Measurements from ENCODE around the gene MMP21. TPM values are rescaled to one million over a fixed set of nuclear protein-coding genes. Genes with fewer than 3 reads are reported as not detected.

The MMP21 gene
- total and polyA plus RNA-seq, 3 donors from 2014 or later: 0.31 to 0.43 TPM; not detected in 1

GRCh38 chr10:125762692-125763648 is 12.7 kb downstream of the MMP21 start:
- H3K36me3 ChIP-seq (ENCODE audit: low read depth, missing control alignments): no peaks in the 10 kb centered on the region
- H3K27ac ChIP-seq: no peak overlapping the region
- no peaks in the 10 kb centered on the region for H3K27me3 ChIP-seq
- no peaks in the 10 kb centered on the region for H3K9me3 ChIP-seq
- TF ChIP-seq CTCF (IDR thresholded peaks at IDR 0.05): no peak
- no peak for TF ChIP-seq POLR2A (IDR thresholded peaks at IDR 0.05)
- no peaks in the 10 kb centered on the region for H3K4me1 ChIP-seq
- intact Hi-C loops (cut with DNase I; ENCODE audit: low total_unique reads): no loop called here
- no peak overlapping the region for H3K4me3 ChIP-seq
- no peak for DNase-seq
- 90 to 93% methylated on average over 24 of the region's 24 CpGs for WGBS, 2 donors

- TF ChIP-seq POLR2A (IDR thresholded peaks at IDR 0.05): no peak
- no peak for TF ChIP-seq CTCF (IDR thresholded peaks at IDR 0.05)
- H3K27me3 ChIP-seq: no peaks in the 10 kb centered on the region
- no peaks in the 10 kb centered on the region for H3K36me3 ChIP-seq (ENCODE audit: low read depth, missing control alignments)
- no peaks in the 10 kb centered on the region for H3K4me1 ChIP-seq
- no peak for DNase-seq
- WGBS, 2 donors: 39 to 52% methylated on average over 1 of the region's 1 CpG
- H3K27ac ChIP-seq: no peak overlapping the region
- no peaks in the 10 kb centered on the region for H3K9me3 ChIP-seq
- no peak overlapping the region for H3K4me3 ChIP-seq
- intact Hi-C loops (cut with DNase I; ENCODE audit: low total_unique reads): no loop called here
Measured at GRCh38 chr10:125761961-125762360, 13.7 kb downstream of the MMP21 start.

GRCh38 chr10:125757742-125758141 is 17.9 kb downstream of the MMP21 start:
- Histone ChIP-seq H3K27me3 (no peaks in the 10 kb centered on the region), H3K27ac (no peak overlapping the region), H3K4me3 (no peak overlapping the region), H3K4me1 (no peaks in the 10 kb centered on the region), H3K9me3 (no peaks in the 10 kb centered on the region), H3K36me3 (ENCODE audit: low read depth, missing control alignments) (no peaks in the 10 kb centered on the region)
- DNase-seq: no peak
- intact Hi-C loops (cut with DNase I; ENCODE audit: low total_unique reads): no loop called here
- TF ChIP-seq CTCF (IDR thresholded peaks at IDR 0.05): no peak
- 93 to 95% methylated on average over 4 of the region's 4 CpGs for WGBS, 2 donors

- Histone ChIP-seq H3K36me3 (ENCODE audit: low read depth, missing control alignments) (no peaks in the 10 kb centered on the region), H3K27me3 (no peaks in the 10 kb centered on the region), H3K9me3 (no peaks in the 10 kb centered on the region), H3K4me3 (no peak overlapping the region), H3K27ac (no peak overlapping the region), H3K4me1 (no peaks in the 10 kb centered on the region)
- WGBS, 2 donors: 90 to 93% methylated on average over 5 of the region's 5 CpGs
- no peak for DNase-seq
- intact Hi-C loops (cut with DNase I; ENCODE audit: low total_unique reads): no loop called here
- TF ChIP-seq POLR2A (IDR thresholded peaks at IDR 0.05) (no peak), CTCF (IDR thresholded peaks at IDR 0.05) (no peak)
Measured at GRCh38 chr10:125756853-125757487, 18.7 kb downstream of the MMP21 start.
